ENCODE measurements around the gene PPP1R26.
"Not testable (repeated sequence)": the region's sequence is repeated elsewhere in the genome, so short reads cannot be mapped to it uniquely, and the experiment has no call there.

The PPP1R26 gene, protein sequence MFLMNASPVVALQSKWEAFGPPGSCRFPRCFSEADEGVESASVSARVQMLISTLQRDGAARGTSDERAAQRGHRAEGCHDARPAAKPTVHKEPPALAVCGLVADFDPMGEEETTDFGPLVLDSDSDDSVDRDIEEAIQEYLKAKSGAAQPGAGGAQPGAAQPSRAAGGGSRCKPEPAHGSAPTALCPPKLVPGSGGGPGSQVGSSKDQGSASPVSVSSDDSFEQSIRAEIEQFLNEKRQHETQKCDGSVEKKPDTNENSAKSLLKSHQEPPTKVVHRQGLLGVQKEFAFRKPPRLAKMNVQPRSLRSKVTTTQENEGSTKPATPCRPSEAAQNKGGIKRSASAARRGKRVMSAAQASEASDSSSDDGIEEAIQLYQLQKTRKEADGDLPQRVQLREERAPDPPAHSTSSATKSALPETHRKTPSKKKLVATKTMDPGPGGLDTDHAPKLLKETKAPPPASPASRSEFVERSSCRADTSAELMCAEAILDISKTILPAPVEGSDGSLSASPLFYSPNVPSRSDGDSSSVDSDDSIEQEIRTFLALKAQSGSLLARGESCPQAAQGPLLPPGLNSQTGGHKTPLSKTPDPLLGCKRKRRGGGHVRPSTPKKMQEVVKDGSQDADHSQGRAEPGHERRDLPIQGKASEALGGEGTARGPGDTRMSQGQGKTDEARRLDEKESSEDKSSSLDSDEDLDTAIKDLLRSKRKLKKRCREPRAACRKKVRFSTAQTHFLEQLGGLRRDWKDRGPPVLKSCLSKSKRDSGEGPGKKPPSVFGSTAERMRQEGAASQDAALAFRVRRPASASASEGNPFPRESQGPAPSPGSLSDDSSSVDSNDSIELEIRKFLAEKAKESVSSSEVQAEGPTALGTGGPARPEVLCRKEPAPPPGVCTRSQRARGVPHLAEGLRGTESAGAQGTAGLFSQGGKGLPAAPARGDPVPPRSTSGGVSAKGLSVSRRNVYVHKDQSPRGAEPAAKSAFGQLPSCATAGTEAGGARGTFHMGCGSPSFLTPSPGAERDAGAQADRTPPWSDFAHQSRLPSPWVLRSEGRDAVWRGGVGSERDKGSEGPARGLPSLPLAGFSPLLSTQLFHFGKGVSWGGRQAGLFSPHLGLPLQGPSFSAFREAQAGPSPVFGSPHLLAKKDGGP (N-terminal part only)

DNA sequence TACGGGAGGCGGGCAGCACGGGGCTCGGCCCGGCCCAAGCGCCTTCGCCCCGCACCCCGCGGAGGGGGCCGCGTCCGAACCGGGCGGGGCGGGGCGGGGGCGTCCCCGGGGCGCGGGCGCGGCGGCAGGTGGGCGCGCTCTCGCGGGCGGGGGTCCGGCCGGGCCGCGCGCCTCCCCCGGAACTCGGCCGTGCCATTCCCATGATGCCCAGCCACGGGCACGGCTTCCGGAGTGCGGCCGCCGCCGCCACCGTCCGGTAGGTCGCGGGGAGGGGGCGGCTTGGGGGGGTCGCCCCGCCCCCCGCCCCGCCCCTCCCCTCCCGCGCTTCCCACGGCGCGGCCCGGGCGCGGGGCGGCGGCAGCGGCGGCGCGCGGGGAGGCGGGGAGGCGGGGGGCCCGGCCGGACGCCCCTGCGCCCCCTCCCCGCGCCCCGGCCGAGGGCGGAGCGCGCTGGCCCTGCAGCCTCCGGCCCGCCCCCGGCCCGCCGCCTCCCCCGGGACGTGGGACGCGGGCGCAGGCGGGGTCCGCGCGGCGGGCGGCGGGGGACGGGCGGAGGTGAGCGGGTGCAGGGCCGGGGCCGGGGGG is at the start of gene PPP1R26:
TSS of gene PPP1R26 (plus strand) at position 314 of the 584 bp plus-strand sequence. CDS start 4,729 bp downstream, outside the sequence.
- DNase-seq: peak in 1 of 2 experiments; percentile 23

DNA sequence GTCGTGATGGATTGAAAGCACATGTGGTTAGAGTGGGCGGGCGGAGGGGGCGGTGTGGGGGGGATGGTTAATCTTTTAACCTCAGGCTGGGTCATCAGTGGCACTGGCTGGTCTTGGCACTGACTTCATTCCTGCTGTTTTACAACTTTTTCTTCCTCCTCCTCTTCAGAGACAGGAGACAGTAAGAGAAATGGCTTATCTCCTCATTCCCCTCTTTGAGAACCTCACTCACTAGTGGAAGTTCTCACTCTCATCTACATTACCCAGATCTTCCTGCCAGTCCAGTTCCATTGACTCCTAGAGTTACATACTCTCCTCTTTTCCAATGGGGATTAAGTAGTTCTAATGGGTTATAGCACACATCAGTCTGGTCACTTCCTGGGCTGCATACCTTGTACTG is 42.3 kb upstream of the PPP1R26 start:
- no peak for DNase-seq

DNA sequence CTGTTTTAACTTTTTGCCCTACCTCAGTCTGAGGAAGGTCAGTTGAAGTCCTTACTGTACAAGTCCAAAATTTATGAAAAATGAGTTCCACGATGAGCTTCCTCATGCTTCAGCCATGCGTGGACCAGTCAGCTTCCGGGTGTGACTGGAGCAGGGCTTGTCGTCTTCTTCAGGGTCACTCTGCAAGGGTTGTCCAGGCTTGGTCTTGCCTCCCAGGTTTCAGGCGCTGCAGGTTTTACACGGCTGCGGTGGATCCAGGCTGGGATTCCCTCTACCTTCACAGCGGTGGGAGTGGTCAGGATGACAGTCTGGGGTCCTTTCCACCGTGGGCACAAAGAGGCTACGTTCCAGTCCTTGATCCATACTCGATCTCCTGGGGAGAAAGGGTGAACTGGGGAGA is 41.9 kb upstream of the PPP1R26 start:
- DNase-seq: not testable (repeated sequence)

DNA sequence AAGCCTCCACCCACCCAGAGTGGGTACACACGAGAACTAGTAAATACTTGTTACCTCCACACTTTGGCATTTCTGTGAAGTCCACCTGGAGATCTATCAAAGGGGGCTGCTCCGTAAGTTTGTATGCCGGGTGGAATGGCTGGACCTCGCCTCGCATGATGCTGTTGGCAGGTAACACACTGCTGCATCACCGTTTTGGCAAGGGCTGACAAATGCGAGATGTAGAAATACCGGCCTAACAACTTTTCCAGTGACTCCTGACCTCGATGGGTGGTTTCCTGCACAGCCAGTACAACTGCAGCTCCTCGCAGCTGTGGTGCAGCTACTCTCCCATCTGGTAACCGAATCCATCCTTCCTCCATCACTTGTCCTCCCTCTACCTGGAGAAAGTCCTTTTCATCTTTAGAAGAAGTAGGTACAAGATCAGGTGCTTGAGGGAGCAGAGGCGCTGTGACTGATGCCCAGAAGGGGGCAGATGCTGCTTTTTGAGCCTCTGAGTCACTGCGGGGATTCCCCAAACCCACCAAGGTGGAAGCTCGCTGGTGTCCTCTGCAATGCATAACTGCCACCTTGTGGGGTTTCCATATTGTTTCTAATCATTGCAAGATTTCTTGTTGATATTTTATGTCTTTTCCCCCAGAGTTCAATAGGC is 40.9 kb upstream of the PPP1R26 start:
- DNase-seq: not testable (repeated sequence)

DNA sequence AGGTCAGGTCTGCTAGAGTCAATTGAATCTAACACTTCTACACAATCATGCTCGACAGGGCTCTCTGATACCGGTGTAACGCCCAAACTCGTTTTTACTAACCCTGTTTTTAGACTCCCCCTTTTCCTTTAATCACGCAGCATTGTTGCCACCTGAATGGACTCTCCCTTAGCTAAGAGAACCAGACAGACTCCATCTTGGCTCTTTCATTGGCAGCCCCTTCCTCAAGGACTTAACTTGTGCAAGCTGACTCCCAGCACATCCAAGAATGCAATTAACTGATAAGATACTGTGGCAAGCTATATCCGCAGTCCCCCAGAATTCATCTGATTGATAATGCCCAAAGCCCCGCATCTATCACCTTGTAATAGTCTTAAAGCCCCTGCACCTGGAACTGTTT is 40.1 kb upstream of the PPP1R26 start:
- DNase-seq: not testable (repeated sequence)

DNA sequence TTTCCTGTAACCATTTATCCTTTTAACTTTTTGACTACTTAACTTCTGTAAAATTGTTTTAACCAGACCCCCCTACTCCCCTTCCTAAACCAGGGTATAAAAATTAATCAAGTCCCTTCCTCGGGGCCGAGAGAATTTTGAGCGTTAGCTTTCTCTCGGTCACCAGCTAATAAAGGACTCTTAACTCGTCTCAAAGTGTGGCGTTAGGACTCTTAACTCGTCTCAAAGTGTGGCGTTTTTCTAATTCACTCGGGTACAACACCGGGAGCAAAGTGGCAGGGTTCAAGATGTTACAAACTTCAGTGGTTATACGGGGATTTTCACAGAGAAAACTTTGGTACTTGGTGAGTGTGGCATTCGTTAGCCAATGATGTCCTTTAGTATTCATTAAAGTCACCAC is 39.7 kb upstream of the PPP1R26 start:
- no peak for DNase-seq

DNA sequence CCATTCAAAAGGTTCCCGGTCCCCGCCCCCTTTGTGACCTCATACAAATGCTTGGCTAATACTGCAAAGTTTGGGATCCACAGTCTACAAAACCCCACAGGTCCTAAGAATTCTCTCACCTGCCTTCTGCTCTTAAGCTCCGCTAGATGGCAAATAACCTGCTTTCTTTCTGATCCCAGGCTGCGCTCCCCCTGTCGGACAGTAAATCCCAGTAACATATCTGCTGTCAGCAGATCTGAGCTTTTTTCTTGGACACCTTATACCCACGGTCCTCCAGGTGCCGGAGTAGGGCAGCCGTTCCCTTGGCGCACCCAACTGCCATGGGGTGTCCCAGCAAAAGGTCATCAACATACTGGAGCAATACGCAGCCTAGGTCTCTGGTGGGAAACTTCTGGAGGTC is 39.0 kb upstream of the PPP1R26 start:
- DNase-seq: no peak

DNA sequence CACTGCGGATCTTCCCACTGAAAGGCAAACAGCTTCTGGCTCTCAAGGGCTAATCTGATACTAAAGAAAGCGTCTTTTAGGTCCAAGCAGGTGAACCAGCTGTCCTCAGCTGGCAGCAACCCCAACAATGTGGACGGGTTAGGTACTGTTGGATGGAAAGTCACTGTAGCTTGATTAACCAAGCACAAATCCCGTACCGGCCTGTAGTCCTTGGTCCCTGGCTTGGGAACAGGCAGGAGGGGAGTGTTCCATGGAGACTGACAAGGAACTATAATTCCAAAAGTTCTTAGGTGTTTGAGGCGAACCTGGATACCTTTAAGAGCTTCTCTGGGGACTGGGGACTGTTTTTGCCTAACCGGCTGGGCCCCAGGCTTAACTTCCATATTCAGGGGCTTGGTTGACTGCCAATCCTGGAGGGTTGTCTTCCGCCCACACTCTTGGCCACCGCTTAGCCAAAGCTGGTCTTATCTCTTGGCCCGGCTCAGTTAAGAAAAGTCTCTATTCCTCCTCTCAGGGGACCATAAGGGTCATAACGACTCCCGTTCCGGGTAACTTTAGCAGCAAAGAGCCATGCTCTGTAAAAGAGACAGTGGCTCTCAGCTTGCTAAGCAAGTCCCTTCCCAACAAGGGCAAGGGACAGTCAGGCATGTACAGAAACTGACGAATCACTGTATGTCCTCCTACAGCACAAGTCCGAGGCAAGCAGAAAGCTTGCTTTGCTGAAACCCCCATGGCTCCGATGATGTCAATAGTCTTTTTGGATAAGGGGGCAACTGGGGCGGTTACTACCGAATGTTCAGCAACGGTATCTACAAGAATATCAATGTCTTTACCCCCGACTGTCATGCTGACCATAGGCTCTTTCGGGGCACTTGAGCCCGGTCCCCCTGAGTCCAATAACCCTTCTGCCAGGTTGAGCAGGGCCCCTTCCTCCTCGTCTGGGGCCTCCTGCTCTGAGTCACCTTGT is 38.2 kb upstream of the PPP1R26 start:
- not testable (repeated sequence) for DNase-seq

DNA sequence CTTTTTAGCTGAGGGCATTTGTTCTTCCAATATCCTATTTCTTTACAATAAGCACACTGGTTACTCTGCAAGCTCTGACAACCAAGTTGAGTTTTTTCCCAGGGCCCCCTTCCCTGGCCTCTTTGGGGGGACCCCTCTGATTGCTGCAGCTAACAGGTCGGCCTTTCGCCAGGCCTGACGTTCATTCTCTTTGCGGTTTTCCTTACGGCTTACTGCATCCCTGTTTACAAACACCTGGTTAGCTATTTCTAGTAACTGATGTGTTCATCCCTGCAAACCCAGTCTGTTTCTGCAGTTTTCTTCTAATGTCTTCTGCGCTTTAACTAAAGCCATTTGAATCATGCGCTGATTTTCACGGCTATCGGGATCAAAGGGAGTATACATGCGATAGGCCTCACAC is 37.5 kb upstream of the PPP1R26 start:
- no peak for DNase-seq

DNA sequence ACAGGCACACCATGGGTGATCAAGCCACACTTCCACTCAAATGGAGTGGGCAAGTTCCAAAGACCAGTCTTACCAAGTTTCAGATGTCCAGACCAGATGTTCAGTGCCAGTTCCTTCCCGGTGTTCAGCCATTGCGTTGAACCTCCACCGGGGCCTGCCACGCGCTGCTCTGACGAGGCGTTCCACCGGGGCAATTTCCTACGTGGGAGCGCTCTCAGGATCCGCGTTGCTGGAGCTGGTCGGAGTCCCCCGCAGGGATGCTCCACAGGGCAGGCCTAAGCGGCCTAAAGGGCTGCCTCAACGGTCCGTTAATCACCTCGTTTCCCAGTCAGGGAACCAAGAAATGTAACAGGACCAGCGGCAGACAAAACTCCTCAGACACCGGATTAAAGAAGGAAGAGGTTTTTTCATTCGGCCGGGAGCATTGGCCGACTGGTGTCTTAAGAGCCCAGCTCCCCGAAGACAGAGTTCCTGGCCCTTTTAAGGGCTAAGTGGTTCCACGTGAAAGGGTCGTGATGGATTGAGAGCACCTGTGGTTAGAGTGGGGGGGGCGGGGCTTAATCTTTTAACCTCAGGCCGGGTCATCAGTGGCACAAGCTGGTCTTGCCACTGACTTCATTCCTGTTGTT is 35.7 kb upstream of the PPP1R26 start:
- no peak for DNase-seq

DNA sequence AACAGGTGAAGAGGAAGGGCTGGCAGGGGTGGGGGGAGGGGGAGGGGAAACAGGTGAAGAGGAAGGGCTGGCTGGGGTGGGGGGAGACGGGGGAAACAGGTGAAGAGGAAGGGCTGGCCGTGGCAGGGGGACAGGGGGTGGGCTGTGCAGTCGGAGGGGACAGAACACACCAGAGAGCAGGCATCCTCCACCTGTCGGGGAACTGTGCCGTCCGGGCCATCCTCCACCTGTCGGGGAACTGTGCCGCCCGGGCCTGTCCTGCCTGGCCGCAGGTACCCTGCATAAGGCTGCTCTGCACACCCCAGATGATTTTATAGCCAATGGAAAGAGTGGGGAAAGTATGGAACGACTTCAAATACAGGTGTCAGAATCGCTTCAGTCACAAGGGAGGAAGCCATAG is 32.5 kb upstream of the PPP1R26 start:
- no peak for DNase-seq

DNA sequence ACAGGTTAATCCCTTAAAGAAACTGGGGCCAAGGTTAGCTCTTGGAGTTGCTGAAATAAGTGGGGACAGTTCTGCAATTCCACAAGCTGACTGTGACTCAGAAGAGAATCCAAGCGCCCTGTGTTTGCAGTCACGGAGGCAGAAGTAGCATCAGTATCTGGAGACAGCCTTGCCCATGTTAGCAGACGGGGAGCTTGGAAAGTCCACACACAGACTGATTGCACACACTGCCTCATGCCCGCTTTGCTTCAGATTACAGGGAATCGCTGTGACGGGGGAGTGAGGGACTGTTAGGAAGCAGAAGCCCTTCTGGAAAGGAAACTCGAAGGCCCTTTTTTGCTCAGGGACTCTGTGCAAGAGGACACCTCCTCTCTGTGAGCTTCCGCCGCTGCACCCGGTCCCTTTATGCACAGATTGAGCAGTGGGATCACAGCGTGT is 30.9 kb upstream of the PPP1R26 start:
- DNase-seq: no peak

DNA sequence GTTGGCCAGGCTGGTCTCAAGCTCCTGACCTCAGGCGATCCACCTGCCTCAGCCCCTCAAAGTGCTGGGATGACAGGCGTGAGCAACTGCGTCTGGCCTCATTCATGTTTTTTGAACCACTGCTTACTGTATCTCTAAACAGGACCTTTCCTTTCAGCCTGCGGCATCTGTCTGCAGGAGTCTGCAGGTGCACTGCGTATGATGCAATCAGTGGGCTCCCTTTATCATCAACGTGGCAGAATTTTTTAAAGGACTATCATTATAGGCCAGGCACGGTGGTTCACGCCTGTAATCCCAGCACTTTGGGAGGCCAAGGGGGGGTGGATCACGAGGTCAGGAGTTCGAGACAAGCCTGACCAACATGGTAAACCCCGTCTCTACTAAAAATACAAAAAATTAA is 30.1 kb upstream of the PPP1R26 start:
- DNase-seq: not testable (repeated sequence)

DNA sequence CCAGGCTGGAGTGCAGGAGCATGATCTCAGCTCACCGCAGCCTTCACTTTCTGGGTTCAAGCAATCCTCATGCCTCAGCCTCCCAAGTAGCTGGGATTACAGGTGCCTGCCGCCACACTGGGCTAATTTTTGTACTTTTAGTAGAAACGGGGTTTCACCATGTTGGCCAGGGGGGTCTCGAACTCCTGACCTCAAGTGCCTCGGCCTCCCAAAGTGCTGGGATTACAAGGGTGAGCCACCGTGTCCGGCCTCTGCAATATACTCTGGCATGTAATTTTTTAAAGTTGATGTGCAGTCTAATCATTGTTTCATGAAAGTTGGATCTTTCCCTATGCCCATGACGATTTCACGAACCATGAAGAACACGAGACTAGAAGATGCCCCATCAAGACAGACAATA is 28.6 kb upstream of the PPP1R26 start:
- DNase-seq: no peak

DNA sequence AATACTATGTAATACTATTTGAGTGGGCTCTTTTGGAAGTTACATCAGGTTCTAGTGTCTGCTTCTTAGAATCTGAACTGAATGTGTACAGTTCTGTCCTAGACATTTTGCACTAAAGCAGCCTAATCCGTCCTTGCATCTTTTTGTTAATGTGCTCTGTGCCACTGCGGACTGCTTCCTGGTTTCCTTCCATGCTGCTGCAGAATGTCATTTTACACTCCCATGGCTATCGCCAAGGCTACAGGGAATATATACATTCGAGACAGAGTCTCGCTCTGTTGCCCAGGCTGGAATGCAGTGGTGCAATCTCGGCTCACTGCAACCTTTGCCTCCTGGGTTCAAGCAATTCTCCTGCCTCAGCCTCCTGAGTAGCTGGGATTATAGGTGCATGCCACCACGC is 27.7 kb upstream of the PPP1R26 start:
- DNase-seq: not testable (repeated sequence)

DNA sequence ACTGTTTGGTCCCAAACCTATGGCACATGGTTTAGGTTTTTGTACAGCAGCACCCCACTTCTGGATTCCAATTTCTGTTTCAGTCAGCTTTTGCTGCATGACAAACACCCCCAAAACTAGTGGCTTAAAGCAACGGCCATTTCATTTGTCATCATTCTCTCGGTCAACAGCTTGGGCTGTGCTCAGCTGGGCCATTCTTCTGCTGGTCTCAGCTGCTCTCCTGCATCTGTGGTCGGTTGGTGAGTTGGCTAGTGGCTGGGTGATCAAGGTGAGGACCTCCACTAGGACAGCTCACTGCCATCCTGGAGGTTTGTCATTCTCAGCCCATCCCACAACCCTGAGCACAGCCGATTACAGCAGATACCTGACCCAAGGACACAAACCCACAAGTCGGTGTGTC is 24.8 kb upstream of the PPP1R26 start:
- no peak for DNase-seq

DNA sequence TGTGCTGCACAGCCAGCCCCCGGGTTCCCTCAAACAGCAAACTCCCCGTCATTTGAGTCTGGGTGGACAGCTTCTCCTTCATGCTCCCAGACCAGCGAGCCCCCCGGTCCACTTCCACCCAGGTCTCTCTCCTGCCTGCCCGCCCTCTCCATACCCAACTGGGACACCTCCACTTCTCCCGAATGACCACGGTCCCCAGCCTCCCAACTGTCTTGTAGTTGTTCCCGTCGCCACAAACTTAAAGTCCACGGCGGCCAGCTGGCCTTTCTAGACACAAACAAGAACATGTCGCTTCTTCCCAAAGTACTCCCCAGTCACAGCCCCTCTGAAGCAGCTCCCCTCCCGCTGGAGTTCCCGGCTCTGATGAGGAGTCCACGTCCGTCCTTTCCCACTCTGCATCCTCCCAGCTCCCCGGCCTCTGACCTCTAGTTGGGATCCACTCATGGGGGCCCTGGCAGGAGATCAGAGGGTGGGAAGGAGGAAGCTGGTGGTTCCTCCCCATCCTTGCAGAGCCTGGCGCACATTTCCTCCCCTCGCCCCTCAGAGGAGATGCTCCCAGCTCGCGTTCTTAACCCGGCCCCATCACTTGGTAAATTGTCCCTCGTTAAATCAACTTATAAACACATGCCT is 24.1 kb upstream of the PPP1R26 start:
- no peak for DNase-seq

DNA sequence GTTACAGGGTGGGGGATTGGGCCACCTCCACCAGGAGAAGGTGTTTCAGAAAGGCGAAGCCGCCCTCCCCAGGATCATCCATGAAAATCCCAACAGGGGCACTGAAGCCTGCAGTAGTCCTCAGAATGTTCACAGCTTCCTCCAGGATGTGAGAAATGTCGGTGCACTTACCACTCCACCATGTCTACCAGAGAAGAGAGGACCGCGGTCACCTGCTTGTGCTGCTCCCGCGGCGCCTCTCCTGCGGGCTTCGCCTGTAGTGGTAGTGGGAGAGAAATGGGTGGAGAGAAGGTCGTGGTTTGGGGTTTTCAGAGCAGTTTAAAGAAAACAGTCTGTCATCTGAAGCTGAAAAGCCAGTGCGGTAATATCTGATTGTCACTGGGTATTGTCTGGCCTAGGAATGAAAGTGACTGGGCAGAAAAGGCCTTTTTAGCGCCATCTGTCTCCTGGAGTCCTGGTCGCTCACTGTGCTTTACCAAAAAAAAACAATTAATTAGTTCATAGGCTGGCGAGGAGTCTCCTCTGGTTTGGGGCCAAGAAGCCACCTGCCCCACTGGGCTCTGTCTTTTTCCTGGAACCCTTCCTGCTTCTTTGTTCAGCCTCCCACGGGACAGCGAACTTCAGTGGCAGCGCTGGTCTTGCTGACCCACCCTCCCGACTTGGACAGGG is 23.0 kb upstream of the PPP1R26 start:
- no peak for DNase-seq

DNA sequence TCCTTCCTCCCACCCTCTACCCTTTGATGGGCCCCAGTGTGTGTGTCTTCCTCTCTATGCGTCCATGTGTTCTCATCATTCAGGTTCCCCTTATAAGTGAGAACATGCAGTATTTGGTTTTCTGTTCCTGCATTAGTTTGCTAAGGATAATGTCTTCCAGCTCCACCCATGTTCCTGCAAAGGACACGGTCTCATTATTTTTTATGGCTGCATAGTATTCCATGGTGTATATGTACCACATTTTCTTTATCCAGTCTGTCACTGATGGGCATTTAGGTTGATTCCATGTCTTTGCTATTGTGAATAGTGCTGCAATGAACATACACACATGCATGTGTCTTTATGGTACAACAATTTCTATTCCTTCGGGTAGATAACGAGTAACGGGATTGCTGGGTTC is 21.1 kb upstream of the PPP1R26 start:
- DNase-seq: not testable (repeated sequence)

DNA sequence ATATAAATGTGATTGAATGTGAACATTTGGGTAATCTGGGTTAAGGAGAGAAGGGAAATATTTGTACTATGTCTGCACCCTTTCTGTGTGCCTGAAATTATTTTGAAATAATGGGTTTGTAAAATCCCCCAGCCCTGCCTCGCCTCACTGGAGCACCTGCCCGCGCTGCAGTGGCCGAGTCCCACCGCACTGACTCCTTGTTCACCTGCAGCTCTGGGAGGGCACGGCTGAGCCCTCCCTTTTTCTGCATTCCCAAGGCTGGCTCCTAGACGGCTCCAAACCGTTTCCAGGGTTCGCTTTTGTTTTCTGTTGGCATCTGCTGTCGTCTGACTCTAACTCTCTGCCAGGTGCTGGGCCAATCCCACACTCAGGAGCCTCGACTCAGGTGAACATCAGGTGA is 17.6 kb upstream of the PPP1R26 start:
- DNase-seq: no peak

Data from SW 1271 (cell line).